ENCODE results near the gene CPD. TPM values are rescaled to one million over a fixed set of nuclear protein-coding genes. Genes with fewer than 3 reads are reported as not detected.

Gene CPD
- total RNA-seq, 1 experiment from 2014 or later = 47.9 TPM

DNA sequence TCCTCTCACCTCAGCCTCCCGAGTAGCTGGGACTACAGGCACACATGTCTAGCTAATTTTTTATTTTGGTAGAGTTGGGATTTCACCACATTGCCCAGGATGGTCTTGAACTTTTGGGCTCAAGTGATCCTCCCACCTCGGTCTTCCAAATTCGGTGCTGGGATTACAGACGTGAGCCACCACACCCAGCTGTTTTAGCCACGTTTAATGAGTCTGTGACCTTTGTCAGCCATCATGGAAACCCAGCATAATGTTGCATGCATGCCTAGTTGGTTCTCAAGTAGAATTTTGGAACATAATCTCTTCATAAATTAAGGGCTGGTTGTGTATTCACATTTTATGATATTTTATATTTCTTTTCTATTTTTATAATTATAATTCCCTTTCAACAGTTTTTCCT, 140.4 kb downstream of the CPD start:
- intact Hi-C loops (cut with micrococcal nuclease) = no loop called here
- Mint-ChIP-seq H3K4me3 (ENCODE audit: unreplicated experiment) (no peak overlapping the region), H3K9me3 (ENCODE audit: unreplicated experiment) (no peaks in the 10 kb centered on the region), H3K27ac (ENCODE audit: low read depth, unreplicated experiment) (no peak overlapping the region), H3K4me1 (ENCODE audit: insufficient read depth, unreplicated experiment) (peaks cover 6% of the 10 kb centered on the region), H3K36me3 (ENCODE audit: insufficient read depth, unreplicated experiment) (peaks cover 78% of the 10 kb centered on the region), H3K27me3 (ENCODE audit: insufficient read depth, unreplicated experiment) (no peaks in the 10 kb centered on the region)
- TF ChIP-seq, protein P1, sequence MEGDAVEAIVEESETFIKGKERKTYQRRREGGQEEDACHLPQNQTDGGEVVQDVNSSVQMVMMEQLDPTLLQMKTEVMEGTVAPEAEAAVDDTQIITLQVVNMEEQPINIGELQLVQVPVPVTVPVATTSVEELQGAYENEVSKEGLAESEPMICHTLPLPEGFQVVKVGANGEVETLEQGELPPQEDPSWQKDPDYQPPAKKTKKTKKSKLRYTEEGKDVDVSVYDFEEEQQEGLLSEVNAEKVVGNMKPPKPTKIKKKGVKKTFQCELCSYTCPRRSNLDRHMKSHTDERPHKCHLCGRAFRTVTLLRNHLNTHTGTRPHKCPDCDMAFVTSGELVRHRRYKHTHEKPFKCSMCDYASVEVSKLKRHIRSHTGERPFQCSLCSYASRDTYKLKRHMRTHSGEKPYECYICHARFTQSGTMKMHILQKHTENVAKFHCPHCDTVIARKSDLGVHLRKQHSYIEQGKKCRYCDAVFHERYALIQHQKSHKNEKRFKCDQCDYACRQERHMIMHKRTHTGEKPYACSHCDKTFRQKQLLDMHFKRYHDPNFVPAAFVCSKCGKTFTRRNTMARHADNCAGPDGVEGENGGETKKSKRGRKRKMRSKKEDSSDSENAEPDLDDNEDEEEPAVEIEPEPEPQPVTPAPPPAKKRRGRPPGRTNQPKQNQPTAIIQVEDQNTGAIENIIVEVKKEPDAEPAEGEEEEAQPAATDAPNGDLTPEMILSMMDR (IDR thresholded peaks at IDR 0.05; ENCODE audit: unreplicated experiment) = no peak
- BruUV-seq (replicated peaks) = no TSS peak
- no peak for DNase-seq (ENCODE audit: unreplicated experiment)
- ChIA-PET POLR2A (interaction anchor here (0.5 to 2.4 kb wide), 2 partner anchors 9 to 265 kb away, joined by 4 to 9 read pairs; no protein-coding TSS in a partner anchor), CTCF (interaction anchor here (0.6 to 1.9 kb wide), 2 partner anchors 21 to 42 kb away, joined by 5 to 6 read pairs; partner anchors contain the start of gene GOSR1)

Other genes starting within 250 kb of the CPD start
- gene SLC6A4, start 143.2 kb upstream of the CPD start, total RNA-seq (2022) = not detected in 2 replicates
- 28.2 and 28.3 TPM in 2 replicates for gene BLMH, start 87.0 kb upstream of the CPD start, total RNA-seq (2022)
- gene TMIGD1, start 44.9 kb upstream of the CPD start, total RNA-seq (2022) = not detected in 2 replicates
- 57.6 and 69.4 TPM in 2 replicates for gene GOSR1, start 98.5 kb downstream of the CPD start, total RNA-seq (2022)